GM06990 (cell line): Measurements from ENCODE around the gene FAM110D.

Source experiments
- DNase-seq: peaks from one replicate; pipeline ENCODE4 v3.0.0-alpha.2; 2011; ENCODE audit not compliant: insufficient read length; ENCODE audit errors: extremely low read depth
- H3K27me3 ChIP-seq: replicated peaks from 2 replicates; pipeline ENCODE4 v1.6.0; 2011; ENCODE audit warnings: low read length; ENCODE audit not compliant: control insufficient read depth, insufficient read depth
- H3K36me3 ChIP-seq: 2 replicates; pipeline ENCODE4 v1.5.1; 2011; ENCODE audit warnings: low read length; ENCODE audit not compliant: control insufficient read depth, insufficient read depth
- H3K4me3 ChIP-seq: replicated peaks from 2 replicates; pipeline ENCODE4 v1.5.1; 2011; ENCODE audit warnings: low read depth, mild to moderate bottlenecking, control low read depth, low read length
- CTCF ChIP-seq: IDR thresholded peaks from 2 replicates; pipeline ENCODE4 v1.5.1; 2011; ENCODE audit warnings: low read length, control low read depth, mild to moderate bottlenecking, inconsistent platforms; ENCODE audit not compliant: insufficient read depth, poor library complexity, severe bottlenecking

FAM110D gene

GRCh38 chr1:26124418-26125331, 34.2 kb upstream of the FAM110D start:
- H3K4me3 ChIP-seq, result no peak overlapping the region
- H3K36me3 ChIP-seq, result no peaks in the 10 kb centered on the region; the same call in 1 of the 2 replicates
- H3K27me3 ChIP-seq, result no peaks in the 10 kb centered on the region
- no peak for DNase-seq
- no peak for TF ChIP-seq CTCF

GRCh38 chr1:26125382-26125781, 33.5 kb upstream of the FAM110D start:
- no peak for TF ChIP-seq CTCF

GRCh38 chr1:26125946-26126320, 32.9 kb upstream of the FAM110D start:
- DNase-seq, result no peak
- no peaks in the 10 kb centered on the region; the same call in 1 of the 2 replicates for H3K27me3 ChIP-seq
- no peak overlapping the region for H3K4me3 ChIP-seq
- no peak for TF ChIP-seq CTCF
- H3K36me3 ChIP-seq, result no peaks in the 10 kb centered on the region

More at GRCh38 chr1:26125382-26125781, 33.5 kb upstream of the FAM110D start:
- Histone ChIP-seq H3K27me3 (no peaks in the 10 kb centered on the region), H3K36me3 (no peaks in the 10 kb centered on the region; the same call in 1 of the 2 replicates), H3K4me3 (no peak overlapping the region)
- no peak for DNase-seq

GRCh38 chr1:26126321-26127084, 32.4 kb upstream of the FAM110D start:
- Histone ChIP-seq H3K4me3 (no peak overlapping the region), H3K36me3 (no peaks in the 10 kb centered on the region), H3K27me3 (no peaks in the 10 kb centered on the region; the same call in 1 of the 2 replicates)
- TF ChIP-seq CTCF, result no peak
- peak; percentile 57 for DNase-seq

- Histone ChIP-seq H3K36me3 (no peaks in the 10 kb centered on the region), H3K4me3 (no peak overlapping the region), H3K27me3 (no peaks in the 10 kb centered on the region; the same call in 1 of the 2 replicates)
- no peak for DNase-seq
- no peak for TF ChIP-seq CTCF
These were observed 31.4 kb upstream of the FAM110D start for GRCh38 chr1:26127235-26128163.
